GM19193 (cell line): ENCODE data around the gene EP300.

Experiments used
- POLR2A ChIP-seq: IDR thresholded peaks from 4 replicates; pipeline ENCODE4 v1.6.1; 2011; ENCODE audit not compliant: insufficient read depth, insufficient read length; ENCODE audit errors: extremely low read depth

EP300 gene

GRCh38 chr22:41132550-41132949, 40.2 kb downstream of the EP300 start:
- no peak for TF ChIP-seq POLR2A

- no peak for TF ChIP-seq POLR2A
Measured at GRCh38 chr22:41140365-41140957, 48.1 kb downstream of the EP300 start.

DNA sequence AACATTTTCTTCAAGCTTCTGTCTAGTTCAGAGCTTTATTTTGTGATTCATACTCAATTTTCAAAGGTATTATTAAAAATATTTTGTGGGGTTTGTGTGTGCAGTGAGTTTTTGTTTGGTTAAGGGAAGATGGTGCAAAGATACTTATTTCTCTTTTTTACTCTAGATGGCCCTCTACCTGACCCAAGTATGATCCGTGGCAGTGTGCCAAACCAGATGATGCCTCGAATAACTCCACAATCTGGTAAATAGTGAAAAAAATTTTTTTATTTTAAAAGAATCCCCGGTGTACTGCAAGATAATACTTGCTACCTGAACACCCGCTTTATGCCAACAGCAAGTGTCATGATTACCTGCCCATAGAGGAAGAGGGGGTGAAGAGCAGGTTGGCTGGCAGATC, 54.2 kb downstream of the EP300 start:
- TF ChIP-seq POLR2A: no peak

DNA sequence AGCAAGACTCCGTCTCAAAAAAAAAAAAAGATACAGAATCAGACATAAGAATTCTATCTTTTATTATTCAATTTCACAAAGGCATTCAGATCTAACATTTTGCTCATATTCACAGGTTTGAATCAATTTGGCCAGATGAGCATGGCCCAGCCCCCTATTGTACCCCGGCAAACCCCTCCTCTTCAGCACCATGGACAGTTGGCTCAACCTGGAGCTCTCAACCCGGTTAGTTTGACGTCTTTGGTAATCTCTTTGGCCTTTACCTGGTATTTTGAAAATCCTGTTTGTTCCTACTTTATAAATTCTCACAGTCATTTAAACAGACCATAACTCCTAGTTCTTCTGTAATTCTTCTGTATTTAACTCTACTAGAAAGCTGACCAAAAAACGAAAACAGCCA, 55.3 kb downstream of the EP300 start:
- TF ChIP-seq POLR2A: no peak

- TF ChIP-seq POLR2A: no peak
Measured at GRCh38 chr22:41152902-41153301, 60.5 kb downstream of the EP300 start.

DNA sequence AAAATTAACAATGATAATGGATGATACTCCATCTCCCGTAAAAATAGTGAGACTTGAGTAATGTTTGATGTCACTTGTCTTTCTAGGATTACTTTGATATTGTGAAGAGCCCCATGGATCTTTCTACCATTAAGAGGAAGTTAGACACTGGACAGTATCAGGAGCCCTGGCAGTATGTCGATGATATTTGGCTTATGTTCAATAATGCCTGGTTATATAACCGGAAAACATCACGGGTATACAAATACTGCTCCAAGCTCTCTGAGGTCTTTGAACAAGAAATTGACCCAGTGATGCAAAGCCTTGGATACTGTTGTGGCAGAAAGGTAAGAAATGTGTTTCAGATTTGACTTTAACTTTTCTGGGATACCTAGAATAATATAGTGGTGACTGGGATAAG, 64.7 kb downstream of the EP300 start:
- no peak for TF ChIP-seq POLR2A

DNA sequence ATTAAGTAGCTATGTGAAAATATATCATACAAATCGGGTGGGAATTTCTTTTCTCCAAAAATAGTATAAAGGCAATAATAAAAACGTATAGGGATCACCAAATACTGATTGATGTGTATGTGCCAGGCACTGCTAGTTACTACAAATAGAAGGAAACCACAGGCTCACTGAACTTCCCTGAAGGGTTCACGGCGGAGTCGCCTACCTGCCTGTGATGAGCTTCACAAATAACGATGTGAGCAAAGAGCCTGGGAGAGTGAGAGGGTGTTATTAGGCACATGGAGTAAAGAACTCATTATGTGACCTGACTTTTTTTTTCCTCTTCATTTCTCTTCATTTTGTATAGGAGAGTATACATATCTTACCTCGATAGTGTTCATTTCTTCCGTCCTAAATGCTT, 76.8 kb downstream of the EP300 start:
- TF ChIP-seq POLR2A: no peak

DNA sequence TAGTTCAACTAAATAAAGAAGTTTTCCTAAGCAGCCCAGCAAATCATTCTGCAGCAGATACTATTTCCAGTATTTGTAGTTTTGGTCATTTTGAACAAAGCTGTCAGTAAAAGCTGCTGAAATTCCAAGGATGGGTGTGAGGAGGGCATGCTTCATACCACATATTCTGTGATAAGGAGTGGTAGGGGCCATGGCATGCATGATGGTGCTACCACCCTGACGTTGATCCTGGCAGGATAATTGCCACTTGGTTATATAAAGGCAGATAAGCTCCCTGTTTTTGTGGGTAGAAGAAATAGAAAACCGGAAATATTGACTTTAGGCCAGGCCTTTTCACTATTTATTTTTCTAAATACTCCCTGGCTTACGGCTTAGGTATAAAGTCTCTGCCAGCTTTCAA, 79.6 kb downstream of the EP300 start:
- no peak for TF ChIP-seq POLR2A

- no peak for TF ChIP-seq POLR2A
Measured at GRCh38 chr22:41175546-41175945, 83.2 kb downstream of the EP300 start.

DNA sequence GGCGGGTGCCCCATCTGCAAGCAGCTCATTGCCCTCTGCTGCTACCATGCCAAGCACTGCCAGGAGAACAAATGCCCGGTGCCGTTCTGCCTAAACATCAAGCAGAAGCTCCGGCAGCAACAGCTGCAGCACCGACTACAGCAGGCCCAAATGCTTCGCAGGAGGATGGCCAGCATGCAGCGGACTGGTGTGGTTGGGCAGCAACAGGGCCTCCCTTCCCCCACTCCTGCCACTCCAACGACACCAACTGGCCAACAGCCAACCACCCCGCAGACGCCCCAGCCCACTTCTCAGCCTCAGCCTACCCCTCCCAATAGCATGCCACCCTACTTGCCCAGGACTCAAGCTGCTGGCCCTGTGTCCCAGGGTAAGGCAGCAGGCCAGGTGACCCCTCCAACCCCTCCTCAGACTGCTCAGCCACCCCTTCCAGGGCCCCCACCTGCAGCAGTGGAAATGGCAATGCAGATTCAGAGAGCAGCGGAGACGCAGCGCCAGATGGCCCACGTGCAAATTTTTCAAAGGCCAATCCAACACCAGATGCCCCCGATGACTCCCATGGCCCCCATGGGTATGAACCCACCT, 84.7 kb downstream of the EP300 start:
- TF ChIP-seq POLR2A: no peak

DNA sequence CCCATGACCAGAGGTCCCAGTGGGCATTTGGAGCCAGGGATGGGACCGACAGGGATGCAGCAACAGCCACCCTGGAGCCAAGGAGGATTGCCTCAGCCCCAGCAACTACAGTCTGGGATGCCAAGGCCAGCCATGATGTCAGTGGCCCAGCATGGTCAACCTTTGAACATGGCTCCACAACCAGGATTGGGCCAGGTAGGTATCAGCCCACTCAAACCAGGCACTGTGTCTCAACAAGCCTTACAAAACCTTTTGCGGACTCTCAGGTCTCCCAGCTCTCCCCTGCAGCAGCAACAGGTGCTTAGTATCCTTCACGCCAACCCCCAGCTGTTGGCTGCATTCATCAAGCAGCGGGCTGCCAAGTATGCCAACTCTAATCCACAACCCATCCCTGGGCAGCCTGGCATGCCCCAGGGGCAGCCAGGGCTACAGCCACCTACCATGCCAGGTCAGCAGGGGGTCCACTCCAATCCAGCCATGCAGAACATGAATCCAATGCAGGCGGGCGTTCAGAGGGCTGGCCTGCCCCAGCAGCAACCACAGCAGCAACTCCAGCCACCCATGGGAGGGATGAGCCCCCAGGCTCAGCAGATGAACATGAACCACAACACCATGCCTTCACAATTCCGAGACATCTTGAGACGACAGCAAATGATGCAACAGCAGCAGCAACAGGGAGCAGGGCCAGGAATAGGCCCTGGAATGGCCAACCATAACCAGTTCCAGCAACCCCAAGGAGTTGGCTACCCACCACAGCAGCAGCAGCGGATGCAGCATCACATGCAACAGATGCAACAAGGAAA, 85.4 kb downstream of the EP300 start:
- TF ChIP-seq POLR2A: no peak

GRCh38 chr22:41178425-41178975, 86.1 kb downstream of the EP300 start:
- TF ChIP-seq POLR2A: no peak

- no peak for TF ChIP-seq POLR2A
Measured at GRCh38 chr22:41180926-41181325, 88.5 kb downstream of the EP300 start.

- no peak for TF ChIP-seq POLR2A
Measured at GRCh38 chr22:41181349-41182241, 89.2 kb downstream of the EP300 start.

DNA sequence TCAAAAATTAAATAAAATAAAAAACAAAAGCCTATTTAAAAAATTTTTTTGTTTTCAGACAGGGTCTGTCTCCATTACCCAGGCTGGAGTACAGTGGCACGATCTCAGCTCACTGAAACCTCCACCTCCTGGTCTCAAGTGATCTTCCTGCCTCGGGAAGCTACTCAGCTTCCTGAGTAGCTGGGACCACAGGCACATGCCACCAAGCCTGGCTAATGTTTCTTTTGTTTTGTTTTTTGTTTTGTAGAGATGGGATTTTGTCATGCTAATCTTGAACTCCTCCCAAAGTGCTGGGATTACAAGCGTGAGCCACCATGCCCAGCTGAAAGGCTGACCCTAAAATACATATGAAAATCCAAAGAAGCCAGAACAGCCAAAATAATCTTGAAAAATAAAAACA, 92.3 kb downstream of the EP300 start:
- TF ChIP-seq POLR2A: no peak
